DND-41 (cell line): ENCODE data around the gene SIDT2.

Experiments used
- ATAC-seq: fragments of 200-7000 bp; cut with Tn5 transposase; 3 replicates; pipeline ENCODE4 v1.9.1; 2021; ENCODE audit warnings: low read depth; ENCODE audit not compliant: insufficient read depth
- DNase-seq: peaks from one replicate; pipeline ENCODE4 v3.0.0-alpha.2; 2020
- H2AFZ ChIP-seq: 2 replicates; pipeline ENCODE4 v1.6.0; 2012; ENCODE audit warnings: low read depth, low read length
- H3K27ac ChIP-seq: 2 replicates; pipeline ENCODE4 v1.5.1; 2012; ENCODE audit warnings: low read length, inconsistent platforms
- H3K27me3 ChIP-seq: fragments of 200-600 bp; sonication (generic); 2 replicates; pipeline ENCODE4 v1.6.0; 2012; ENCODE audit warnings: low read length, mild to moderate bottlenecking, inconsistent platforms; ENCODE audit not compliant: insufficient read depth, poor library complexity
- H3K36me3 ChIP-seq: 2 replicates; pipeline ENCODE4 v1.5.1; 2012; ENCODE audit warnings: low read length, inconsistent platforms; ENCODE audit not compliant: insufficient read depth
- H3K4me1 ChIP-seq: 2 replicates; pipeline ENCODE4 v1.5.1; 2012; ENCODE audit warnings: mild to moderate bottlenecking, low read length; ENCODE audit not compliant: insufficient read depth
- H3K4me2 ChIP-seq: 2 replicates; pipeline ENCODE4 v1.6.0; 2012; ENCODE audit warnings: mild to moderate bottlenecking, moderate library complexity, low read length, inconsistent platforms; ENCODE audit not compliant: insufficient read depth
- H3K4me3 ChIP-seq, 2 experiments: fragments of 200-600 bp in 1 of 2; shearing (Covaris generic) in 1 of 2; 2 replicates each; pipeline ENCODE4 v1.5.1; 2012 to 2016; ENCODE audit warnings: inconsistent platforms in 2 of 2, low read length in 2 of 2, mild to moderate bottlenecking in 2 of 2, low read depth in 1 of 2, moderate library complexity in 1 of 2
- H3K79me2 ChIP-seq: 2 replicates; pipeline ENCODE4 v1.6.0; 2012; ENCODE audit warnings: low read length, inconsistent platforms; ENCODE audit not compliant: insufficient read depth
- H3K9ac ChIP-seq: 2 replicates; pipeline ENCODE4 v1.6.0; 2012; ENCODE audit warnings: low read depth, mild to moderate bottlenecking, inconsistent platforms, low read length, moderate library complexity
- H3K9me3 ChIP-seq: 2 replicates; pipeline ENCODE4 v1.5.1; 2012; ENCODE audit warnings: low read length, moderate library complexity, mild to moderate bottlenecking, inconsistent platforms; ENCODE audit not compliant: insufficient read depth, severe bottlenecking
- H4K20me1 ChIP-seq: 2 replicates; pipeline ENCODE4 v1.6.0; 2012; ENCODE audit warnings: low read length; ENCODE audit not compliant: insufficient read depth
- EZH2 ChIP-seq: IDR thresholded peaks from 3 replicates; pipeline ENCODE4 v1.6.1; 2012; ENCODE audit warnings: borderline replicate concordance, low read depth, mild to moderate bottlenecking, moderate library complexity, low read length, inconsistent platforms; ENCODE audit not compliant: severe bottlenecking
- TF ChIP-seq, protein P1 (sequence below): IDR thresholded peaks from 2 replicates; pipeline ENCODE4 v1.5.1; 2012; ENCODE audit warnings: borderline replicate concordance, low read length, moderate library complexity, mild to moderate bottlenecking; ENCODE audit not compliant: poor library complexity, severe bottlenecking; ENCODE audit errors: extremely low read depth

Gene SIDT2

GRCh38 chr11:117219995-117220394 lies 41.5 kb downstream of the SIDT2 start:
- no peaks in the 10 kb centered on the region for H3K4me1 ChIP-seq
- no peaks in the 10 kb centered on the region for H3K79me2 ChIP-seq
- ATAC-seq, result no peak
- H3K36me3 ChIP-seq, result peaks cover 89% of the 10 kb centered on the region
- H3K27ac ChIP-seq, result no peak overlapping the region
- no peak for DNase-seq
- TF ChIP-seq, protein P1, sequence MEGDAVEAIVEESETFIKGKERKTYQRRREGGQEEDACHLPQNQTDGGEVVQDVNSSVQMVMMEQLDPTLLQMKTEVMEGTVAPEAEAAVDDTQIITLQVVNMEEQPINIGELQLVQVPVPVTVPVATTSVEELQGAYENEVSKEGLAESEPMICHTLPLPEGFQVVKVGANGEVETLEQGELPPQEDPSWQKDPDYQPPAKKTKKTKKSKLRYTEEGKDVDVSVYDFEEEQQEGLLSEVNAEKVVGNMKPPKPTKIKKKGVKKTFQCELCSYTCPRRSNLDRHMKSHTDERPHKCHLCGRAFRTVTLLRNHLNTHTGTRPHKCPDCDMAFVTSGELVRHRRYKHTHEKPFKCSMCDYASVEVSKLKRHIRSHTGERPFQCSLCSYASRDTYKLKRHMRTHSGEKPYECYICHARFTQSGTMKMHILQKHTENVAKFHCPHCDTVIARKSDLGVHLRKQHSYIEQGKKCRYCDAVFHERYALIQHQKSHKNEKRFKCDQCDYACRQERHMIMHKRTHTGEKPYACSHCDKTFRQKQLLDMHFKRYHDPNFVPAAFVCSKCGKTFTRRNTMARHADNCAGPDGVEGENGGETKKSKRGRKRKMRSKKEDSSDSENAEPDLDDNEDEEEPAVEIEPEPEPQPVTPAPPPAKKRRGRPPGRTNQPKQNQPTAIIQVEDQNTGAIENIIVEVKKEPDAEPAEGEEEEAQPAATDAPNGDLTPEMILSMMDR, result no peak
- no peak for TF ChIP-seq EZH2
- H2AFZ ChIP-seq, result no peak overlapping the region
- no peak overlapping the region for H3K9ac ChIP-seq
- H4K20me1 ChIP-seq, result 0 out of 2 replicates have a peak, but pooled peaks cover 5% of the 10 kb centered on the region
- no peaks in the 10 kb centered on the region for H3K27me3 ChIP-seq
- no peak overlapping the region for H3K4me2 ChIP-seq
- no peak overlapping the region for H3K4me3 ChIP-seq
- H3K9me3 ChIP-seq, result no peaks in the 10 kb centered on the region

DNA sequence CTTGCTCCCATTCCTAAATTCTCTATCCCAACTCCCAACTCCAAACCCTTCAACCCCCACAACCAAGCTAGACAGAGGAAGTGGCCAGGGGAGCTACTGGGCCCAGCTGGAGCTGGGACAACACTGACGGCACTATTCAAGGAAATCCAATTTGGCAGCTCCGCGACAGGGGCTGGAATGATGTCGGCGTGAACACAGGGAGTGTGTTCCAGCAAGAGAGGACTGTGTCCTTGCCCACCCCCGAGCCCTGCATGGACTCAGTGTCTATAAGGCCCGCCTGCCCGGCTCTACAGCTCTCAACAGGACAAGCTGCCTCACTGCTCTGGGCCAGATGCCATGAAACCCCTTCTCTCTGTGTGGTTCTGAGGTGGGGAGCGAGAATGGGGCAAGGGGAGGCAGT lies 42.0 kb downstream of the SIDT2 start:
- H3K4me1 ChIP-seq, result no peaks in the 10 kb centered on the region
- no peak overlapping the region for H3K4me2 ChIP-seq
- DNase-seq (no peak), ATAC-seq (no peak)
- H4K20me1 ChIP-seq, result 0 out of 2 replicates have a peak, but pooled peaks cover 5% of the 10 kb centered on the region
- no peak for TF ChIP-seq EZH2
- TF ChIP-seq, protein P1, result no peak
- peaks cover 93% of the 10 kb centered on the region for H3K36me3 ChIP-seq
- H3K4me3 ChIP-seq, result no peak overlapping the region
- no peaks in the 10 kb centered on the region for H3K9me3 ChIP-seq
- H3K79me2 ChIP-seq, result no peaks in the 10 kb centered on the region
- no peak overlapping the region for H3K27ac ChIP-seq
- H3K27me3 ChIP-seq, result no peaks in the 10 kb centered on the region
- no peak overlapping the region for H3K9ac ChIP-seq
- no peak overlapping the region for H2AFZ ChIP-seq

- Histone ChIP-seq H3K9ac (no peak overlapping the region), H4K20me1 (0 out of 2 replicates have a peak, but pooled peaks cover 5% of the 10 kb centered on the region), H3K4me1 (no peaks in the 10 kb centered on the region), H3K79me2 (no peaks in the 10 kb centered on the region), H3K36me3 (peaks cover 93% of the 10 kb centered on the region), H3K27ac (no peak overlapping the region), H3K4me2 (no peak overlapping the region), H3K4me3 (no peak overlapping the region), H3K27me3 (no peaks in the 10 kb centered on the region), H2AFZ (no peak overlapping the region), H3K9me3 (no peaks in the 10 kb centered on the region)
- no peak for ATAC-seq
- TF ChIP-seq EZH2, result no peak
- TF ChIP-seq, protein P1, result no peak
- no peak for DNase-seq
These were observed 42.6 kb downstream of the SIDT2 start for GRCh38 chr11:117220999-117221774.
